ENCODE measurements around the gene MS4A6E. TPM values are rescaled to one million over a fixed set of nuclear protein-coding genes. Genes with fewer than 3 reads are reported as not detected.
"Not testable (repeated sequence)": the region's sequence is repeated elsewhere in the genome, so short reads cannot be mapped to it uniquely, and the experiment has no call there.

The MS4A6E gene, protein sequence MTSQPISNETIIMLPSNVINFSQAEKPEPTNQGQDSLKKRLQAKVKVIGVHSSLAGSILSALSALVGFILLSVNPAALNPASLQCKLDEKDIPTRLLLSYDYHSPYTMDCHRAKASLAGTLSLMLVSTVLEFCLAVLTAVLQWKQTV
- not detected for polyA plus RNA-seq (ENCODE audit: insufficient read depth in 1 of 5, insufficient read length in 5 of 5, low replicate concordance in 1 of 5)
- long read RNA-seq, donor 1: 0 reads
- long read RNA-seq, donor 2: 0 reads
- long read RNA-seq, donor 3: 0 reads
- long read RNA-seq, donor 4: 0 reads
- long read RNA-seq, donor 5: 0 reads
- long read RNA-seq, donor 6: 0 reads
- long read RNA-seq, donor 7: 0 reads
- long read RNA-seq, donor 8: 0 reads

GRCh38 chr11:60326955-60327354, at the start of gene MS4A6E:
Gene MS4A6E (plus strand): TSS chr11:60327255. CDS start chr11:60334896, 7,641 bp downstream.
- DNase-seq: no peak

DNA sequence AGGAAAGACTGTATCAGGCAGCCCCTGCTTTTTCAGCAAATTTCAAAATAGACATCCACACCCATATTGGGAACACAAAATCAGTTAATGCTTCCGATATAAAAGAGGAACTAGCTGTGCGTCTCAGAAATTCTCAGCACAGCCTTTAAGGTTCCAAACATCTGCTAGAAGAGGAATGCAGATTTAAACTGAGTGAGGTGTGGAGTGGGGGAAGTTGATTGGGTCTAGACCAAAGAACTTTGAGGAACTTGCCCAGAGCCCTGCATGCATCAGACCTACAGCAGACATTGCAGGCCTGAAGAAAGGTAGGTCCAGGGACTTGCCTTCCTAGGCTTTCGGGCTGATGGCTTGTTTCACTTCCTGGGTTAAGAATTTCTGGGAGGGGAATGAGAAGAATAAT, 46.6 kb upstream of the MS4A6E start, which contains the start of gene MS4A4A:
TSS of gene MS4A4A (plus strand) at position 255 of the 400 bp plus-strand sequence. CDS start at position 265, 10 bp downstream.
- no peak for DNase-seq

DNA sequence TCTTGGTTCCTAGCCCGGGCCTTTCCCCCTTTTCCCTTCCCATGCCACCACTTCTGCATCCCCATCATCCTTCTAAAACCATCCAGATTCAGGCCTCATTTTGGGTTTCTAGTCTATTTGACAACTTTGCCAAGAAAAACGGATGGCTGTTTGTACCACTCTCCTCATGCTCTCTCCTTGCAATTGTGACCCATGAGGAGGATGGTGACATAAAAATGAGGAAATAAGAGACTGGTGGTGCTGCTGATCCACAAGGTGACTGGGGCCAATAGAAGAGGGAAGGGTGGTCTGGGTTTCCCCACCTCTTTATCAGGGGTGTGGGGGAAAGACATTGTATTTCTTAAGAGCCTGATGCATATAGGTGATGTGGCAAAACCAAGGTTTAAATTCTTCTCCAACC, 45.6 kb upstream of the MS4A6E start:
- DNase-seq: no peak

GRCh38 chr11:60282286-60282685, 44.8 kb upstream of the MS4A6E start:
- no peak for DNase-seq

DNA sequence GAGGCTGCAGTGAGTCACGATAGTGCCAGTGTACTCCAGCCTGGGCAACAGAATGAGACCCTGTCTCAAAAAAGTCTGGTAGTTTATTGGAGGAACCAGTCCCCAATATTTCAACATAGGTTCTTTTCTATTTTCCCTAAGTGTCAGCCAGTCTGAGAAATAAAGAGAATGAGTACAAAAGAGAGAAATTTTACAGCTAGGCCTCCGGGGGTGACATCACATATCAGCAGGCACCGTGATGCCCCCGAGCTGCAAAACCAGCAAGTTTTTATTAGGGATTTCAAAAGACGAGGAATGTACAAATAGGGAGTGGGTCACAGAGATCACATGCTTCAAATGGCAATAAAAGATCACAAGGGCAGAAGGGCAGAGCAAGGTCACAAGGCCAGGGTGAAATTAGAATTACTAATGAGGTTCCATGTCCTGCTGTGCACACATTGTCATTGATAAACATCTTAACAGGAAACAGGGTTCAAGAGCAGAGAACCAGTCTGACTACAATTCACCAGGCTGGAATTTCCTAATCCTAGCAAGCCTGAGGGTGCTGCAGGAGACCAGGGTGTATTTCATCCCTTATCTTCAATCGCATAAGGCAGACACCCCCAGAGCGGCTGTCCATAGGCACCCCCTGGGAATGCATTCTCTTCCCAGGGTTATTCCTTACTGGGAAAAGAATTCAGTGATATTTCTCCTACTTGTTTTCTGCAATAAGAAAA, 41.5 kb upstream of the MS4A6E start:
- DNase-seq: not testable (repeated sequence)

DNA sequence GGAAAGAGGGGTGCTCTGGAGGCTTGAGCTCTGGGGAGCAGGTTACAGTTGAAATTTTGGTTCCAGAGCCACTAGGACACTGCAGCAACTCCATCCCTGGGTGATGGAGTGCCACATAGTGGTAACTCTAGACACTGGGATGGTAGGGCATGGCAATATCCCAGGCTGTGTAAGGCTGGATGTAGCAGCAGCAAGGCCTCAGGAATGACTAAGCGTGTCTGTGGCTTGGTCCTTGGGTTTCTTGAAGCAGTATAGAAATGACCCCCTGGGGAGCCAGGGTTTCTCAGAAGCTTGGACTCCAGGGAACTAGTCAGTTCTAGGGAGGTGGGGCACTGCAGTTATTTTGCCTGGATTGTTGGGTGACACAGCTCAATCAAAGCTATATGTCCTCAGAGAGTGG, 38.5 kb upstream of the MS4A6E start:
- DNase-seq: no peak

- DNase-seq: no peak
Measured at GRCh38 chr11:60292145-60292544, 34.9 kb upstream of the MS4A6E start.

DNA sequence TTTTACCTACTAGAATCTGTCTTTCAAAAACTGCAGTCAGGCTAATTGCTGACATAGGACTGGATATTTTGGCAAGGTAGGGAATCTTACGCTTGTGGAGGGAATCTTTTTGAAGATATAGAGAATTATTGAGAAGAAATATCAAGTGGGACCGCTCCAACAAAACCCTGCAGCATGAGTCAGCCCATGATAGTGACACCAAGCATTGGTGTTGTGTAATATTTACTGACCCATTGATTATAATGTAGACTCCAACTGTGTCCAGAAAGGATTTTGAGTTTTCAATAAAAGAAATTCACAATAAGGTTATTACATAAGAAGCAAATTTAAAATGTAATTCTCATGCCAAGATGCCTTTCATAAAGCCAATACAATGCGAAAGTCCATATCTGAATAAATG, 25.9 kb upstream of the MS4A6E start:
- no peak for DNase-seq

DNA sequence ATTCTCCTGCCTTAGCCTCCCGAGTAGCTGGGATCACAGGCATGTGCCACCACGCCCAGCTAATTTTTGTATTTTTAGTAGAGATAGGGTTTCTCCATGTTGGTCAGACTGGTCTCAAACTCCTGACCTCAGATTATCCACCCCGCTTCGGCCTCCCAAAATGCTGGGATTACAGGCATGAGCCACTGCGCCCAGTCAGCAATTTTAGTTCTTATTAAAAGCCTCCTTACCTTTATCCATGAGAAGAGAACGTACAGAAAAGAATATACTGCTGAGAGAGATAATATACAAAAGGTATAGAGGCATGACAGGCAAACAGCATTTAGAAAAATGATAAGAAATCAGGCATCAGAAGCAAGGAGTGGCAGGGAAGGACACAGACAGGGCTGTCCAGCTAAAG, 25.2 kb upstream of the MS4A6E start:
- DNase-seq: not testable (repeated sequence)

GRCh38 chr11:60303661-60304060, 23.4 kb upstream of the MS4A6E start:
- DNase-seq: no peak

DNA sequence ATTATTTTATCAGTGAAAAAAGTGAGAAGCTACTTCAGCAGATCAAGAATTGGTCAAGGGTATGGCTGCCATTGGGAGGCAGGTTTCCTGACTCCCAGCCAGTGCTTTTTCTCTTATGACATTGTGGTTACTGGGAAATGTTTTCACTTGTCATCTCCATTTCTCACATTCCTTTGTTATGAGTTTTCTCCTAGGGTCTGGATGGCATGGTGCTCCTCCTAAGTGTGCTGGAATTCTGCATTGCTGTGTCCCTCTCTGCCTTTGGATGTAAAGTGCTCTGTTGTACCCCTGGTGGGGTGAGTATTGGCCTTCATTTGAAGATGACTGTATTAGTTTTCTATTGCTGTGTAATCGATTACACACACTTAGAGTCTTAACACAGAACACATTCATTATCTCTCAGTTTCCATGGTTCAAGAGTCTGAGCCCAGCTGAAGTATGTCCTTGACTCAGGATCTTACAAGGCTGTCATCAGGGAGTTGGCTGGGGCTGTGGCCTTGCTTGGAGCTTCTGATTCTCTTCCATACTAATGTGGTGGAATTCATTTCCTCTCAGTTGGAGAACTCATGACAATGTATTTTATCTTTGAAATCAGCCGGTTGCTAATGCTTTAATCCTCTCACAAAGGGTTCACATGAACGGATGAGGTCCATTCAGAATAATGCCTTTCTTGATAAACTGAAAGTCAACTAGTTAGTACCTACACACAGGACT, 21.0 kb upstream of the MS4A6E start:
- DNase-seq: no peak

DNA sequence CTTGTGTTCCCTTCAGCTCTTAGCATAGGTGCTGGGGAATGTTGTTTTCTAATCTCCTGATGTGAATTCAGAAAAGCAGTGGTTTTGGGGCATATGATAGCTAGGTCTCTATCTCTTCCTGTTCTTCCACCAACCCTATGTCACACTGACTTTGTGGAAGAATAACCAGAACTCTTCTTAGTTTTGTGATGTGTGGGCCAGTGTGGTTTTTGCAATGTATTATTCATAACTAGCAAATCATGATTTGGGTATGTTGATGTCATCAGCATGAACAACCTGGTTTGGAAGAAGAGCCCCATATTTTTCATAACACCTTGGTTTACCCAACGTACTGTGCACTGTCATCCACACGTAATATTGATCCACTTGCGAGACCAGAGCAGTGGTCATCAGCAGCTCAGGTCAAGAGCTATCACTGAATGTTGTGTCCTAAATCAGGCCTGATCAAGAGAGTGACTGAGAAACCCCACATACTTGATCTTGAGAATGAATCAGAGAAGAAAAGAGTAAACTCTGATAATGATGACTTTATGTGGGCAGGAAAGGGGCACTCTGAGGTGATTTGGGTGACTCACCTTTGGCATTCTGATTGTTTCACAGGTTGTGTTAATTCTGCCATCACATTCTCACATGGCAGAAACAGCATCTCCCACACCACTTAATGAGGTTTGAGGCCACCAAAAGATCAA, 19.4 kb upstream of the MS4A6E start:
- DNase-seq: no peak

- no peak for DNase-seq
Measured at GRCh38 chr11:60310407-60310998, 16.6 kb upstream of the MS4A6E start.

DNA sequence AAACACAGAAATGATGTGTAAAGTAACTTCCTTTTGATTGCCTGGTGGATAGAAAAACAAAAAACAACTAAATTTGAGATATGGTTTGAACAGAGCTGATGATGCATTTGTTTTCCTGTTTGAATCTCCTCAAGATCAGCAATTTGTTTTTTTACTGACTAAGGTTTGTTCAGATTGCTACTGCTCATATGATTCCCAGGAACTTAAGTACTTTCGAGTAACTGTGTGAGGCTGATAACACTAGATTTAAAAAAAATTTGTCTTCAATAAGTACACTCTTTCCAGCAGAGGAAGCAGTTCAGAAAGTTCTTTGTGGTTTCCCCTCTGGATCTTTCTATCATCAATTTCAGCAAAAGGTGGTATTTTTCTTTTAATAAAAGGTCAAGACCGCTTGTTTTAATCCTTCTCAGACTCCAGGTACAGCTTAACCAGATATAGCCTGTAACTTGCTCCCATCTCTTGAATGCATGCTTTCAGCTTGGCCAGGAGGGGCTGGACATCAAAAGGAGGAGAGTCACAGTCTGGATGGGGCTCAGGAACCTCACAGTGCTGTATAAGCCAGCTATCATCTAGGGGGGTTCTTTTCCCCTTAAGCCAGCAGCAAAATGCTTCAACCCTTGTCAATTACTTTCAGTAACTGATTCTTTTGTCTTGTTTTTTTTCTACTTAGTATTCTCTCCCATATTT, 12.3 kb upstream of the MS4A6E start:
- DNase-seq: no peak

DNA sequence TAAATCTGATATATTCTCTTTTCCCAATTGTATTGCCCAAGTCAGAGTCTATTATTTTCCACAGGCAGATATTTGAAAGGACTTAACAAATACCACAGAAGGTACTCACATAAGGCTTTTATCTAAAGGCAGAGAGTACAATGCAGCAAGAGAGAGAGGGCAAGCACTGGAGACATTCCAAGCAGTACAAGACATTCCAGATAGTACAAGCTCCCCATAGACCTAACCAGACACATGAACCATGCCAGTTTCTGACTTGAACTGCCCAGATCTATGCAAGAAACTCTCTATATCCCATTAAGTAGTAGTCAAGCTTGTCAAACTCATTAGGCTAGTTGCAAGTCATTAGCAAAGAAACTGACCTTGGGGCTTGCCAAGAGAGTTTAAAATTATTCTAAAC, 11.2 kb upstream of the MS4A6E start:
- no peak for DNase-seq

DNA sequence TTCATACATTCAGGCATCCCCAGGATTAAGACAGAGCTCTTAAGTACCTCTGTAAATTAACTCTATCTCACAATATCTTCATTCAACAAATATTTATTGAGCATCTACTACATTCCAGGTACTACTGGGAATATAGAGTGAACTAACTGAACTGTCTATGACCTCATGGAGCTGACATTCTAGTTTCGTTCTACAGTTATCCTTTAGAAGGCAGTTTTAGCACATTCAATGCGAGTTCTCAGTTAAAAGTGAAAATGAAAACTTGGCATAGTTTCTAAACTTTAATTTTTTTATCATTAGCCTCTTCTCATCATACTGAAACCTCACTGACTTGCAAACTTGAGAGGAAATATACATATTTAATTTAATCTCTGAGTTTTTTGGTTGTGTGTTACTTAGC, 10.7 kb upstream of the MS4A6E start:
- DNase-seq: no peak

- no peak for DNase-seq
Measured at GRCh38 chr11:60318726-60319125, 8.3 kb upstream of the MS4A6E start.

DNA sequence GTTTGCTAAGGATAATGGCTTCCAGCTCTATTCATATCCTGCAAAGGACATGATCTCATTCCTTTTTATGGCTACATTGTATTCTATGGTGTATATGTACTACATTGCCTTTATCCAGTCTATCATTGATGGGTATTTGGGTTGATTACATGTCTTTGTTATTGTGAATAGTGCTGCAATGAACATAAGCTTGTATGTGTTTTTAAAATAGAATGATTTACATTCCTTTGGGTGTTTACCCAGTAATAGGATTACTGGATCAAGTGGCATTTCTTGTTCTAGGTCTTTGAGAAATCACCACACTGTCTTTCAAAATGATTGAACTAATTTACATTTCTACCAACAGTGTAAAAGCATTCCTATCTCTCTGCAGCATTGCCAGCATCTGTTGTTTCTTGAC, 6.0 kb upstream of the MS4A6E start:
- DNase-seq: no peak

DNA sequence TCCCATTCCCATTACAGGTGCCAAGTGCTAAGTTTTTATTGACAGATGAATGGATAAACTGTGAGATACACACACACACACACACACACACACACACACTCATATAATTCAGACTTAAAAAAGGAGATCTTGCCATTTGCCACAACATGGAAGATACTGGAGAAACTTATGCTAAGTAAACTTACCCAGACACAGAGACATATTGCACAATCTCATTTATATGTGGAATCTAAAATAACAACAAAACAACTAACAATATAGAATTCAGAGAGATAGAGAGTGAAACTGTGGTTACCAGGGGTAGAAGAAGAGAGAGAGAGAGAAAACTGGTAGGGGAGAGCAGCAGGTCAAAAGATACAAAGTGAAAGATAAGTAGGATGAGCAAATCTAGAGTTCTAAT, 1.4 kb downstream of the MS4A6E start:
- DNase-seq: no peak

DNA sequence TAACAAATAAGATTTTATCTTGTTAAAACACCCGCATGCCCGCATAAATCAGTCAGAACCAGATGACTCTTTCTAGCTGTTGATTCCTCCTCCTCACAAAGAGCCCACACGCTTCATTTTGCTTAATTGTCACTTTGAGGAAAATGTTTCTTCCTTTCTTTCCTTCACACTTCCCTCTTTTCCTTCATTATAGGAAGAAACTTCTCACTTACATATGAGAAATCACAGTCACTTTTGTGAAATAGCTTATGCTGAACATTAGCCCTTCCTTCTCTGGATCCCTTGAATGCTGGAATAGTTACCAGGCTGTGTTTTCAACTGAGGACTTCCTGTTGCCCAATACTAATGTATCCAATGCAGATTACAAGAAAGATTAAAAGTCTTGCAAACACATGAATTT, 5.8 kb downstream of the MS4A6E start:
- no peak for DNase-seq
